Subcutaneous adipose tissue (tissue), 4 donors: ENCODE results near the gene CLNS1A. TPM values are rescaled to one million over a fixed set of nuclear protein-coding genes. Genes with fewer than 3 reads are reported as not detected.

Experiments used
- CTCF ChIP-seq: fragments of 450-650 bp; IDR thresholded peaks from one replicate; pipeline ENCODE4 v1.5.1; 2016; ENCODE audit warnings: low read depth, mild to moderate bottlenecking, control low read depth, antibody characterized with exemption, moderate library complexity
- small RNA-seq: library from RNA; depleted of rRNA; stranded (forward); fragments of <200 nt; gene quantifications from one replicate; pipeline ENCODE3, GENCODE V24; 2016
- total RNA-seq, 4 donors: library from RNA; depleted of rRNA; stranded (reverse); fragments of >200 nt; gene quantifications; one replicate each; pipeline ENCODE4 v1.1.0, GENCODE V29; 2016

CLNS1A gene
- total RNA-seq, 4 donors from 2014 or later: 33.0 to 92.3 (median 76.1) TPM

GRCh38 chr11:77568306-77568705 lies 69.3 kb downstream of the CLNS1A start:
- TF ChIP-seq CTCF: no peak

Small RNA genes lying within 50 kb of the gene (small RNA-seq; reads per million reads assigned to genes)
- not detected for gene RNU7-59P

Other genes with a start within 250 kb of the CLNS1A start
- 10 to 100 TPM; 17.0 to 41.3 (median 28.4) TPM for gene PAK1, start 163.7 kb downstream of the CLNS1A start, total RNA-seq
- 1 to 10 TPM in 1 of 4 donors, under 1 TPM in 3; 0.34 to 2.3 (median 0.68) TPM for gene AQP11, start 47.8 kb downstream of the CLNS1A start, total RNA-seq
- gene RSF1, start 182.9 kb upstream of the CLNS1A start, total RNA-seq: 10 to 100 TPM; 42.6 to 58.6 (median 49.4) TPM
- gene AAMDC, start 183.3 kb upstream of the CLNS1A start, total RNA-seq: 10 to 100 TPM; 33.3 to 69.0 (median 61.5) TPM